SU-DHL-6 (cell line): ENCODE results near the gene NDUFV3.

Experiments used
- H2AFZ ChIP-seq: fragments of 200-600 bp; sonication (generic); 2 replicates; pipeline ENCODE4 v1.6.1; 2014; ENCODE audit warnings: low read depth, mild to moderate bottlenecking, moderate library complexity, mixed read lengths, antibody characterized with exemption, low read length; ENCODE audit not compliant: severe bottlenecking
- H3F3A ChIP-seq: fragments of 200-600 bp; shearing (Covaris generic); 2 replicates; pipeline ENCODE4 v1.6.0; 2016; ENCODE audit warnings: antibody characterized with exemption, mild to moderate bottlenecking; ENCODE audit not compliant: insufficient read depth
- H3K27ac ChIP-seq: fragments of 200-600 bp; sonication (generic); 2 replicates; pipeline ENCODE4 v1.5.1; 2016; ENCODE audit warnings: low read depth, mild to moderate bottlenecking, low read length, moderate library complexity, mixed read lengths
- H3K27me3 ChIP-seq: fragments of 200-600 bp; sonication (generic), shearing (Covaris generic); 2 replicates; pipeline ENCODE4 v1.6.0; 2014; ENCODE audit warnings: mild to moderate bottlenecking, low read length
- H3K36me3 ChIP-seq: fragments of 200-600 bp; sonication (generic); 2 replicates; pipeline ENCODE4 v1.6.1; 2014; ENCODE audit warnings: mild to moderate bottlenecking, low read length, mixed read lengths
- H3K4me2 ChIP-seq: fragments of 300-600, 200-600 bp; shearing (Covaris generic), sonication (generic); 2 replicates; pipeline ENCODE4 v1.6.0; 2014; ENCODE audit warnings: low read length, low read depth, mild to moderate bottlenecking; ENCODE audit not compliant: poor library complexity, severe bottlenecking
- H3K4me3 ChIP-seq: fragments of 200-600 bp; sonication (generic); 2 replicates; pipeline ENCODE4 v1.5.1; 2014; ENCODE audit warnings: antibody characterized with exemption, low read length, mild to moderate bottlenecking, mixed read lengths; ENCODE audit not compliant: insufficient read depth, poor library complexity, severe bottlenecking
- H3K79me2 ChIP-seq: fragments of 200-600 bp; sonication (generic); 2 replicates; pipeline ENCODE4 v1.6.1; 2014; ENCODE audit warnings: mild to moderate bottlenecking, low read length, moderate library complexity; ENCODE audit not compliant: insufficient read depth
- H3K9ac ChIP-seq: fragments of 200-600 bp; sonication (generic); 2 replicates; pipeline ENCODE4 v1.7.0; 2014; ENCODE audit warnings: mild to moderate bottlenecking, low read length
- H3K9me2 ChIP-seq: fragments of 200-600 bp; sonication (generic); replicated peaks from 2 replicates; pipeline ENCODE4 v1.6.1; 2014; ENCODE audit warnings: low read length; ENCODE audit not compliant: insufficient read depth
- H3K9me3 ChIP-seq: fragments of 200-600 bp; sonication (generic); 2 replicates; pipeline ENCODE4 v1.6.1; 2014; ENCODE audit warnings: low read length, mixed read lengths; ENCODE audit not compliant: insufficient read depth
- H4K20me1 ChIP-seq: fragments of 200-600 bp; sonication (generic); 2 replicates; pipeline ENCODE4 v1.6.1; 2014; ENCODE audit warnings: low read depth, mild to moderate bottlenecking, antibody characterized with exemption, low read length, moderate library complexity, mixed read lengths
- CTCF ChIP-seq: fragments of 200-600 bp; sonication (generic); IDR thresholded peaks from one replicate; pipeline ENCODE4 v1.5.1; 2017; ENCODE audit warnings: antibody characterized with exemption, mild to moderate bottlenecking, low read length, moderate library complexity; ENCODE audit not compliant: insufficient read depth, poor library complexity, severe bottlenecking
- EZH2phosphoT487 ChIP-seq: fragments of 200-600 bp; sonication (generic), shearing (Covaris generic); conservative IDR thresholded peaks from 2 replicates; pipeline ENCODE4 v1.6.1; 2018; ENCODE audit warnings: mild to moderate bottlenecking, antibody characterized with exemption, low read length, moderate library complexity, mixed read lengths

Gene NDUFV3

GRCh38 chr21:42848932-42849758 lies 44.0 kb upstream of the NDUFV3 start:
- Histone ChIP-seq H3K4me3 (no peak overlapping the region), H3K36me3 (no peaks in the 10 kb centered on the region; the same call in 1 of the 2 replicates), H3K4me2 (no peak overlapping the region), H3K9me2 (no peaks in the 10 kb centered on the region), H3K79me2 (peaks cover 40% of the 10 kb centered on the region), H2AFZ (no peak overlapping the region), H4K20me1 (peaks cover 8% of the 10 kb centered on the region; the same call in 1 of the 2 replicates), H3K9me3 (no peaks in the 10 kb centered on the region), H3F3A (no peaks in the 10 kb centered on the region), H3K27ac (no peak overlapping the region), H3K9ac (no peak overlapping the region), H3K27me3 (no peaks in the 10 kb centered on the region)
- TF ChIP-seq EZH2phosphoT487 (no peak), CTCF (no peak)

GRCh38 chr21:42849759-42850412 lies 43.2 kb upstream of the NDUFV3 start:
- no peak overlapping the region for H3K4me3 ChIP-seq
- no peaks in the 10 kb centered on the region for H3F3A ChIP-seq
- peaks cover 8% of the 10 kb centered on the region; the same call in 1 of the 2 replicates for H4K20me1 ChIP-seq
- TF ChIP-seq EZH2phosphoT487: no peak
- TF ChIP-seq CTCF: no peak
- H3K9me3 ChIP-seq: no peaks in the 10 kb centered on the region
- no peaks in the 10 kb centered on the region for H3K27me3 ChIP-seq
- H3K36me3 ChIP-seq: no peaks in the 10 kb centered on the region; the same call in 1 of the 2 replicates
- no peak overlapping the region for H2AFZ ChIP-seq
- H3K9ac ChIP-seq: no peak overlapping the region
- no peaks in the 10 kb centered on the region for H3K9me2 ChIP-seq
- no peak overlapping the region for H3K27ac ChIP-seq
- peaks cover 32% of the 10 kb centered on the region for H3K79me2 ChIP-seq
- H3K4me2 ChIP-seq: no peak overlapping the region

GRCh38 chr21:42850463-42850862 lies 42.6 kb upstream of the NDUFV3 start:
- Histone ChIP-seq H4K20me1 (peaks cover 6% of the 10 kb centered on the region; the same call in 1 of the 2 replicates), H3K9me2 (no peaks in the 10 kb centered on the region), H3K79me2 (peaks cover 27% of the 10 kb centered on the region), H3K4me2 (no peak overlapping the region), H3K36me3 (no peaks in the 10 kb centered on the region; the same call in 1 of the 2 replicates), H3K4me3 (no peak overlapping the region), H3F3A (no peaks in the 10 kb centered on the region), H3K9me3 (no peaks in the 10 kb centered on the region), H3K9ac (no peak overlapping the region), H3K27ac (no peak overlapping the region), H3K27me3 (no peaks in the 10 kb centered on the region), H2AFZ (no peak overlapping the region)
- TF ChIP-seq CTCF (no peak), EZH2phosphoT487 (no peak)
